HEK293T (cell line): Measurements from ENCODE around the gene ADCY9.

ENCODE experiments used
- BHLHE40 ChIP-seq: fragments of 450-650 bp; IDR thresholded peaks from 2 replicates; pipeline ENCODE4 v1.6.1; 2016; ENCODE audit warnings: mild to moderate bottlenecking, moderate library complexity, borderline replicate concordance
- CTBP1 ChIP-seq: fragments of 450-650 bp; IDR thresholded peaks from 2 replicates; pipeline ENCODE4 v1.6.1; 2016; ENCODE audit warnings: borderline replicate concordance
- FOXA1 ChIP-seq: fragments of 450-650 bp; IDR thresholded peaks from 2 replicates; pipeline ENCODE4 v1.6.1; 2016; ENCODE audit warnings: mild to moderate bottlenecking
- FOXK2 ChIP-seq: fragments of 450-650 bp; IDR thresholded peaks from 2 replicates; pipeline ENCODE4 v1.6.1; 2016; ENCODE audit warnings: mild to moderate bottlenecking
- FOXM1 ChIP-seq: fragments of 450-650 bp; IDR thresholded peaks from 2 replicates; pipeline ENCODE4 v1.6.1; 2017; ENCODE audit warnings: mild to moderate bottlenecking, borderline replicate concordance
- HDGF ChIP-seq: fragments of 450-650 bp; IDR thresholded peaks from 2 replicates; pipeline ENCODE4 v1.6.1; 2017; ENCODE audit warnings: antibody characterized with exemption, borderline replicate concordance
- LEF1 ChIP-seq: fragments of 450-650 bp; IDR thresholded peaks from 2 replicates; pipeline ENCODE4 v1.6.1; 2017; ENCODE audit warnings: mild to moderate bottlenecking, borderline replicate concordance
- NFRKB ChIP-seq: fragments of 450-650 bp; IDR thresholded peaks from 2 replicates; pipeline ENCODE4 v1.6.1; 2016; ENCODE audit warnings: mild to moderate bottlenecking, moderate library complexity
- PKNOX1 ChIP-seq: fragments of 450-650 bp; IDR thresholded peaks from 2 replicates; pipeline ENCODE4 v1.6.1; 2016
- SP1 ChIP-seq: fragments of 450-650 bp; IDR thresholded peaks from 2 replicates; pipeline ENCODE4 v1.6.1; 2017
- SUZ12 ChIP-seq: fragments of 450-650 bp; IDR thresholded peaks from 2 replicates; pipeline ENCODE4 v1.6.1; 2016; ENCODE audit warnings: mild to moderate bottlenecking
- TARDBP ChIP-seq: fragments of 450-650 bp; IDR thresholded peaks from 2 replicates; pipeline ENCODE4 v1.6.1; 2016
- ZNF384 ChIP-seq: fragments of 450-650 bp; IDR thresholded peaks from 2 replicates; pipeline ENCODE4 v1.6.1; 2016

GRCh38 chr16:4057439-4057877 lies 58.8 kb downstream of the ADCY9 start:
- no peak for TF ChIP-seq TARDBP
- TF ChIP-seq PKNOX1: no peak
- TF ChIP-seq NFRKB: no peak
- no peak for TF ChIP-seq FOXA1
- TF ChIP-seq LEF1: no peak
- no peak for TF ChIP-seq BHLHE40
- no peak for TF ChIP-seq FOXM1
- no peak for TF ChIP-seq FOXK2
- no peak for TF ChIP-seq ZNF384
- no peak for TF ChIP-seq SUZ12
- no peak for TF ChIP-seq HDGF
- TF ChIP-seq CTBP1: no peak
- no peak for TF ChIP-seq SP1
